ENCODE data around the gene FHAD1.
A peak's percentile ranks its signal among the peaks of the same experiment; 100 is the strongest.

Gene FHAD1

GRCh38 chr1:15399710-15400109 lies 152.7 kb downstream of the FHAD1 start:
- no peak for DNase-seq (ENCODE audit: low read depth in 2 of 2)

GRCh38 chr1:15400627-15401026 lies 153.6 kb downstream of the FHAD1 start:
- DNase-seq (ENCODE audit: low read depth in 2 of 2) = no peak

GRCh38 chr1:15401391-15402055 lies 154.5 kb downstream of the FHAD1 start:
- no peak for DNase-seq (ENCODE audit: low read depth in 2 of 2)

DNA sequence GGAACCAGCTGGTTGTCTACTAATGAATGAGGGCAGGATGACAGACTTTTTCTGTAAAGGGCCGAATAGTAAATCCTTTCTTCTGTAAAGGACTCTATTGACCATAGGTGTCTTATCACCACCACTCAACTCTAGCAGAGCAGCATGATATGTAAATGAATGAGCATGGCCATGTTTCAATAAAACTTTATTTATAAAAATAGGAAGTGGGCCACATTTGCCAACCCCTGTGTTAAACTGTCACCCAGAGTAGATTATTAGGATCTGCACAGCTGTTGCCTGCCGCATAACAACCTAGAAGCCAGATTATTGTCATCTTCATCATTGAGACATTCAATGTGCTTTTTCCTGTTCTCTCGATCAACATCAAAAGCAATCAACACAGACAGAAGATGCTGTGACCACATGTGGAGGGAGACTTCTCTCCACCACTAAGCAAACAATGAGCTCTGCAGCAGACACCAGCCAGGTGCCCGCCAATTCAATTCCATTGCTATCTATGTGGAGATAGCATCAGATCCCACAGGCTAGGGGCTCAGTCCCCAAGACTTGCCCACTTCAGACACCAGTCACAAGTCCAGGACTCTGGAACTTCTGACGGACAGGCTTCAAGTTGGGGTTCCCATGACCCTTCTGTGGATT lies 155.9 kb downstream of the FHAD1 start:
- no peak for DNase-seq (ENCODE audit: low read depth in 2 of 2)

- no peak for DNase-seq (ENCODE audit: low read depth in 2 of 2)
These were observed 157.0 kb downstream of the FHAD1 start for GRCh38 chr1:15403962-15404580.

DNA sequence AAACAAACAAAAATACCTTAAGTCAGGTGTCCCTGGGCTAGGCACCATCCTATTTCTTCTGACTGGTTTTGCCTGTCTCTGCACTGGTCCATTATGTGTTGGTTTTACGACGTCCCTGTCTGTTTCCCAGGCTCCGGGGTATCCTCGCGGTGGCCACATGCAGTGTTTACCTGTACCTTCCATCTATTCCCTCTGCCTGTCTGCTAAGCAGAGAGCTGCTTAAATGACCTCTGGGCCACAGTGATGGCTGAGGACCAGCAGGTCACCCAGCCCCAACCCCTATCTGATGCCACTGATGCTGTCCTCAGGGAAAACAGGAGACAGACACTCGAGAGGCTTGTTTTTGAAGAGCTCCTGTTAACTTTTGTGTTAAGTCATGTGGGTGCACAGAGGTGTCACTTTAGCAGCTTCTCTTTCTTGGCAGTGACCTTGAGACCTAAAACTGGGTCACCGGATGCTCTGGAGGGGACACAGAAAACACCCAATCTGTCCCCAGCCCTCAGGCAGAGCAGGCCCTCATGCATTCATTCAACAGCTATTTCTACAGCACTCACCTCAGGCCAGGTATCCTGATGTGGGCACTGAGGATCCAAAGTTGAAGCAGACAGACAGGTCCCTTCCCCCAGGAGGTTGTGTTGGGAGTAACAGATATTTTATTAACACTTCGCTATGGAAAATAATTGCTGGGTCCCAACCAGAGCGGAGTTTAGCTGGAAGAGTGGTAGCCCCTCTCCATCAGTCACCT lies 158.3 kb downstream of the FHAD1 start:
- DNase-seq (ENCODE audit: low read depth in 2 of 2) = no peak

DNA sequence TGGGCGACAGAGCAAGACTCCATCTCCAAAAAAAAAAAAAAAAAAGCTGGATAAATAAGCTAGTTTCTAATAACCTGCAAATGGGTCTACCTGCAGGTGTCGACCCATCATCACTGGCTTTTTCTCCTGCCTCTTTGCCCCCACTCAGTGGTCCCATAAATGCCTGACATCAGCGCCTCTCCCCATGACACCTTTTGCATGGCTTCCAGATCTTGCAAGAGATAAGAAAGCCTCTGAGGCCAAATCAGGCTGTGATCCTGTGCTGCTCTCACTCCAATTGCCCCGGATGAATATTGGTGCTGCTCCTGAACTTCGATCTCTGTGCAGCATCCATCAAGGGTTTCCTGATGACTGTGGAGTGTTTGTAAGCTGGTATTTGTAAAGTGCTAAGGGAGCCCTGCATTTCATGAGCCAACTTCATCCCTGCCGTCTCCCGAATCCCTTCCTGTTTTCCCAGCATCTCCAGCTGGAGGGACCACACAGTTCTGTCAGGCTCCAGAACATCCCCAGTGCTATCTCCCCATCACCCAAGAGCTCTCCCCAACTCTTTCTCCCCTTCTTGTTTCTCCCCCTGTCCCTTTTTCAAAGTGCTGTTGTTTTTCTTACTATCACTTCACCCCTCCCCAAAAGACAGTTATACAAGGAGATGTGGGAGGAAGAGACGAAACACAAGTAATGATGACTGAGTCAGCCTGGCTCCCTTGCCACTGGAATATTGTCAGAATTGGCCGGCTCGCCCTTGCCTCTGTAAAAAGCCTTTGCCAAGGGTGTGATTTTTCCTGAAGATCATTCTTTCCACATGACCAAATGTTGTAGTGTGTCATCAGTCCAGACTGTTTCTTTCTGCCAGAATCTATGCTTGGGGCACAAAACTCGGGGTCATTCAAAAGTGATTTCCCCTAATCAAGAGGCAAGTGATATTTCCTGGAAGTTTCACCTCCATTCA lies 159.9 kb downstream of the FHAD1 start:
- DNase-seq (ENCODE audit: low read depth in 2 of 2) = no peak

GRCh38 chr1:15407580-15407979 lies 160.6 kb downstream of the FHAD1 start:
- DNase-seq (ENCODE audit: low read depth in 2 of 2) = no peak

- no peak for DNase-seq (ENCODE audit: low read depth in 2 of 2)
These were observed 161.9 kb downstream of the FHAD1 start for GRCh38 chr1:15408890-15409387.

DNA sequence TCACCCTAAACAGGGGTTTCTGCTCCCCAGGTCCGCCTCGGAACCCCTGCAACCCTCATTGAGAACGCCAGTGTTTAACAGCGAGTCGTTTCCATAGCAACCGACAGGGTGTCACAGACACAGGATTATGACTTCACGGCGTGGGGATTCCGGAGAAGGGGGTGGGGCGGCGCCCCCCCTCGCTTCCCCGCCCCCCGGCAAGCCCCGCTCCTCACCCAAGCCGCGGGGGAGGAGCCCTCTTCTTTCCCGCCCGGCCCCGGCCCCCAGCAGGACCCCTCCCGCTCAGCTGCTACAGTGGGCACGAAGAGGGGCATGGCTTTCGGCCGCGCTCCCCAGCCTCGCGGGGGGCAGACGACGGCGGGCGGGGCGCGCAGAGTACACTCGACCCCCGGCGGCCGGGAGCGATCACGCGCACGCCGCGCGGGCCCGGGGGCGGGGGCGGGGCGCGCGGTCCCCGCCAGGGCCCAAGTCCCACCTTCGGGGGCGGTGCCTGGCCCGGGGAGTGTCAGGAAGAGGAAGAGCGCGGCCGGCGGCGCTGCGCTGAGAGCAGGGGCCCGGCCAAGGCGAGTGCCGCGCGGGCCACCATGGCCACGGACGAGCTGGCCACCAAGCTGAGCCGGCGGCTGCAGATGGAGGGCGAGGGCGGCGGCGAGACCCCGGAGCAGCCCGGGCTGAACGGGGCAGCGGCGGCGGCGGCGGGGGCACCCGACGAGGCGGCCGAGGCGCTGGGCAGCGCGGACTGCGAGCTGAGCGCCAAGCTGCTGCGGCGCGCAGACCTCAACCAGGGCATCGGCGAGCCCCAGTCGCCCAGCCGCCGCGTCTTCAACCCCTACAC lies 162.6 kb downstream of the FHAD1 start, which contains the start of gene EFHD2:
Gene EFHD2, plus strand, starts transcription at position 501 of the 835 bp plus-strand sequence. Its CDS starts 84 bp downstream, at position 585.
- peak; percentile 83 to 89 for DNase-seq (ENCODE audit: low read depth in 2 of 2)

DNA sequence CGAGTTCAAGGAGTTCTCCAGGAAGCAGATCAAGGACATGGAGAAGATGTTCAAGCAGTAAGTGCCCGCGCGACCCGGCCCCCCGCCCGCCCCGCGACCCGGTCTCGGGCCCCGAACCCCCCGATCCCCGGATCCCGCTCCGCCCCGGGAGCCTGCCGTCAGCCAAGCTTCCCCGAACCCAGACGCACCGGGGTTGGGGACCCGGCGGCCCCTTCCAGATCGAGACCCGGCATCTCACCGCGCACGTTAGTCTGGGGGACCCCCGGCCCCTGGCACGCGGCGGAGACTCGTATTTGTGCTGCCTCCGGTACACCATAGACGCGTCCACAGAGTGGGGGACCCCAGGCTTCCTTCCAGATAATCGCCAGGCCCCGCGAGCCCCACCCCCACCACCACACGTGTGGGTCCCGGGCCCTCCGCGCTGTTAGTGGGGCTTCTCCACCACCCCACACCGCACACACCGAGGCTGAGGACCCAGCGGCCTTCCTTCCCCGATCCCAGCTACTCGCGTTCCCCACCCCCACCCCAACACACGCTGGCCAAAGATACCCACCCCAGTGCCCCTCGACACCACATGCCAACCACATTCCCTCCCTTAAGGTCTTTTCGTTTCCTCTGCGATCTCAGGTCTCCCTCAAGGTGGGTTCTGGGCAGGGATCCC lies 163.3 kb downstream of the FHAD1 start:
- no peak for DNase-seq (ENCODE audit: low read depth in 2 of 2)

DNA sequence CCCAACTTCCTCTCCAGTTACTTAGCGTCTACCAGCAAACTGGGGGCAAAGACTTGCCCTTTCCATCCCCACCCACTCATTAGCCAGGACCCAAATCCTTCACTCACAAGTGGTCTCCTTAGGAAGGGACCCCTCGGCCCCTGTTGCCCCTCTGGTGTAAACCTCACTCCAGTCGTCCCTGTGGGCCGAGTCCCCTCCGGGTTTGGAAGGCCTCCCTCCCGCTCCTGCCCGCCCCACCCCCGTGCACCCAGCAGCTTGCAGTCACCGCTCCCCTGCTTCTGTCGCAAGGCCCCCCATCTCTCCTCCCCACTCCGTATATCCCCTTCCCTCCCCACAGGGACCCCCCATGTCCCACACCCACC lies 163.8 kb downstream of the FHAD1 start:
- no peak for DNase-seq (ENCODE audit: low read depth in 2 of 2)

- no peak for DNase-seq (ENCODE audit: low read depth in 2 of 2)
These were observed 164.6 kb downstream of the FHAD1 start for GRCh38 chr1:15411593-15412137.

DNA sequence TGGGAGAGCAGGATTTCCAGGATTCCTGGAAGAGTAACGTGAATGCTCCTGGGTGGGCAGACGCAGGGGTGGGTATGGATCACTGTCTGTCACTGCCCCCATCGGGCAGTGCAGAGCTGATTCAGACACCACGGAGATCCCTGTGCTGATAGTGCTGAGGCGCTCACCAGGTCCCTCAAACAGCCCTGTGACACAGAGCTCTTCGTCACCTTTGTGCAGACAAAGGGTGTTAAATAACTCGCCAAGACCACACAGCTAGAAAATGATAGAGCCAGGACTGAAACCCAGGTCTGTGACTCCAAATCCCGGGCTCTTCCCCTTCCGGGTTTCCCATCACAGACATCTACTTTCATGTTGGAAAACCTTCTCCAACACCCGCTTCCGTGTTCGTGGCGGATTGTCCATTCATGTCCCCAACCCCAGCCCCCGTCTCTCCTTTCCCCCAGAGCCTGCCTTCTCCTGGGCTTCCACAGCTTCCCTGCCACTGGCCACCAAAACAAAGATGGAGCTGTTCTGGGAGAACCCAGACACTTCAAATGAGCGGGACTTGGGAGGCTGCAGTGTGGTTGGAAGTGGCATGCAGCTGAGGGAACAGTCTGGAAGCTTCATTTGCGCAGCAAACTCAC lies 165.3 kb downstream of the FHAD1 start:
- no peak for DNase-seq (ENCODE audit: low read depth in 2 of 2)

DNA sequence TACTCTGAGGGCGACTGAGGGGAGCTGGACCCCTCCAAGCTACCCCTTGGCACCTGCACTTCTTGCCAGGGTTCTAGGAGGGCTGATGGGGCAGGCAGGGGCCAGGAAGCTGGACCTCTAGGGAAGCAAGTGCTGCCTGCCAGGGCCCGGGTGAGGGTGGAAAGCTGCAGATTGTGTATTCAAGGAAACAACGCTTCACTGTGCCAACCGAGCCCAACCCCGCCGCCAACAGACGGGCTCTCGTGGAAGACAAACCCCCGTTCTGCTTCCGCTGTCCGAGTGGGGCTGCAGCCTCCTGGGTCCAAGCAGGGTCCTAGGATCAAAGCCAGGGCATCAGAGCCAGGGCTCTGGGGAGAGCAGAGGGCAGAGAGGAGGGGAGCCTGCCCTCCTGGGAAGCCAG lies 165.8 kb downstream of the FHAD1 start:
- no peak for DNase-seq (ENCODE audit: low read depth in 2 of 2)

- DNase-seq (ENCODE audit: low read depth in 2 of 2) = no peak
These were observed 166.8 kb downstream of the FHAD1 start for GRCh38 chr1:15413563-15414444.

- no peak for DNase-seq (ENCODE audit: low read depth in 2 of 2)
These were observed 167.5 kb downstream of the FHAD1 start for GRCh38 chr1:15414445-15414983.
